Upper lobe of left lung (tissue), 6 donors: Measurements from ENCODE around the gene RCC2. TPM values are rescaled to one million over a fixed set of nuclear protein-coding genes. Genes with fewer than 3 reads are reported as not detected.

Experiments
- ATAC-seq, 2 donors: fragments of 200-7000 bp; cut with Tn5 transposase; one replicate each; pipeline ENCODE4 v1.9.1; 2022; ENCODE audit warnings: mild to moderate bottlenecking in 2 of 2, moderate library complexity in 2 of 2; ENCODE audit not compliant: low FRiP score in 2 of 2
- DNase-seq, 2 donors: peaks; one replicate each; pipeline ENCODE4 v3.0.0-alpha.2; 2019 to 2020
- H3K27ac ChIP-seq, 4 donors: fragments of 200-600 bp; sonication (generic); one replicate each; pipeline ENCODE4 v1.5.1; 2016 to 2019
- H3K27me3 ChIP-seq, 4 donors: fragments of 200-600 bp; sonication (generic); one replicate each; pipeline ENCODE4 v1.5.1; 2017 to 2019
- H3K36me3 ChIP-seq, 4 donors: fragments of 200-600 bp; sonication (generic); one replicate each; pipeline ENCODE4 v1.5.1; 2016 to 2019
- H3K4me1 ChIP-seq, 4 donors: fragments of 200-600 bp; sonication (generic); one replicate each; pipeline ENCODE4 v1.5.1; 2018 to 2019
- H3K4me3 ChIP-seq, 4 donors: fragments of 200-600 bp; sonication (generic); one replicate each; pipeline ENCODE4 v1.5.1; 2017 to 2019; ENCODE audit warnings: mild to moderate bottlenecking in 2 of 4, moderate library complexity in 1 of 4
- H3K9me3 ChIP-seq, 4 donors: fragments of 200-600 bp; sonication (generic); one replicate each; pipeline ENCODE4 v1.5.1; 2018 to 2019
- EP300 ChIP-seq, 4 donors: sonication (generic); formaldehyde crosslinking; IDR thresholded peaks; one replicate each; pipeline ENCODE4 v1.5.1; 2017; ENCODE audit warnings: antibody characterized with exemption in 4 of 4, control low read depth in 2 of 4
- POLR2A ChIP-seq, 4 donors: fragments of 450-650 bp; IDR thresholded peaks; one replicate each; pipeline ENCODE4 v1.5.1; 2016 to 2017; ENCODE audit warnings: antibody characterized with exemption in 4 of 4, mild to moderate bottlenecking in 2 of 4
- POLR2AphosphoS5 ChIP-seq, 2 donors: sonication (generic); formaldehyde crosslinking; IDR thresholded peaks; one replicate each; pipeline ENCODE4 v1.5.1; 2017; ENCODE audit warnings: antibody characterized with exemption in 2 of 2
- WGBS, 2 donors: methylation state at CpG; one replicate each; pipeline ENCODE4 v1.1.5; 2017 to 2018; 5-methylcytosine and 5-hydroxymethylcytosine counted together
- total RNA-seq, 6 donors: library from RNA; depleted of rRNA in 4 of 6; stranded (reverse); fragments of >200 nt in 4 of 6; gene quantifications; one replicate each; pipeline versions ENCODE4 v1.1.0 to v1.2.1, GENCODE V29; 2016 to 2021
- TF ChIP-seq, protein P1 (sequence below), 6 experiments: fragments of 450-650 bp in 4 of 6; fragments of 200-600 bp in 2 of 6; sonication (generic) in 2 of 6; IDR thresholded peaks; one replicate each; pipeline ENCODE4 v1.5.1; 2016 to 2019; ENCODE audit warnings: antibody characterized with exemption in 6 of 6
- donor health status: DM: no; HTN: no; CAD: no; lungs with moderate emphysema.
- donor health status: DM: no; HTN: yes; CAD: no; lungs with severe emphysema.

RCC2 gene
- total RNA-seq, 6 donors from 2014 or later: 32.1 to 66.2 (median 47.7) TPM

- Histone ChIP-seq H3K27me3 (no peaks in the 10 kb centered on the region), H3K27ac (no peak overlapping the region), H3K9me3 (peaks cover 0 to 4% (median 0%) of the 10 kb centered on the region in 4 donors), H3K4me3 (no peak overlapping the region), H3K36me3 (no peaks in the 10 kb centered on the region), H3K4me1 (no peaks in the 10 kb centered on the region)
- no peak for DNase-seq
- no peak for ATAC-seq
- 71 to 72% methylated on average over 4 of the region's 4 CpGs for WGBS, 2 donors
- no peak for TF ChIP-seq POLR2AphosphoS5 (IDR thresholded peaks at IDR 0.05)
- TF ChIP-seq POLR2A (IDR thresholded peaks at IDR 0.05): no peak
- TF ChIP-seq EP300 (IDR thresholded peaks at IDR 0.05): no peak
- TF ChIP-seq, protein P1, sequence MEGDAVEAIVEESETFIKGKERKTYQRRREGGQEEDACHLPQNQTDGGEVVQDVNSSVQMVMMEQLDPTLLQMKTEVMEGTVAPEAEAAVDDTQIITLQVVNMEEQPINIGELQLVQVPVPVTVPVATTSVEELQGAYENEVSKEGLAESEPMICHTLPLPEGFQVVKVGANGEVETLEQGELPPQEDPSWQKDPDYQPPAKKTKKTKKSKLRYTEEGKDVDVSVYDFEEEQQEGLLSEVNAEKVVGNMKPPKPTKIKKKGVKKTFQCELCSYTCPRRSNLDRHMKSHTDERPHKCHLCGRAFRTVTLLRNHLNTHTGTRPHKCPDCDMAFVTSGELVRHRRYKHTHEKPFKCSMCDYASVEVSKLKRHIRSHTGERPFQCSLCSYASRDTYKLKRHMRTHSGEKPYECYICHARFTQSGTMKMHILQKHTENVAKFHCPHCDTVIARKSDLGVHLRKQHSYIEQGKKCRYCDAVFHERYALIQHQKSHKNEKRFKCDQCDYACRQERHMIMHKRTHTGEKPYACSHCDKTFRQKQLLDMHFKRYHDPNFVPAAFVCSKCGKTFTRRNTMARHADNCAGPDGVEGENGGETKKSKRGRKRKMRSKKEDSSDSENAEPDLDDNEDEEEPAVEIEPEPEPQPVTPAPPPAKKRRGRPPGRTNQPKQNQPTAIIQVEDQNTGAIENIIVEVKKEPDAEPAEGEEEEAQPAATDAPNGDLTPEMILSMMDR (IDR thresholded peaks at IDR 0.05): no peak
Measured at GRCh38 chr1:17361687-17362086, 77.8 kb downstream of the RCC2 start.

- no peak overlapping the region for H3K27ac ChIP-seq
- no peaks in the 10 kb centered on the region for H3K27me3 ChIP-seq
- H3K36me3 ChIP-seq: no peaks in the 10 kb centered on the region
- ATAC-seq (no peak), DNase-seq (no peak)
- H3K4me1 ChIP-seq: no peaks in the 10 kb centered on the region
- no peak overlapping the region for H3K4me3 ChIP-seq
- no peak for TF ChIP-seq EP300 (IDR thresholded peaks at IDR 0.05)
- no peak for TF ChIP-seq POLR2A (IDR thresholded peaks at IDR 0.05)
- TF ChIP-seq, protein P1 (IDR thresholded peaks at IDR 0.05): no peak
- no peak for TF ChIP-seq POLR2AphosphoS5 (IDR thresholded peaks at IDR 0.05)
- WGBS, 2 donors: 82 to 84% methylated on average over 7 to 11 of the region's 11 CpGs
- peaks cover 0 to 4% (median 0%) of the 10 kb centered on the region in 4 donors for H3K9me3 ChIP-seq
Measured at GRCh38 chr1:17360272-17360956, 79.1 kb downstream of the RCC2 start.

DNA sequence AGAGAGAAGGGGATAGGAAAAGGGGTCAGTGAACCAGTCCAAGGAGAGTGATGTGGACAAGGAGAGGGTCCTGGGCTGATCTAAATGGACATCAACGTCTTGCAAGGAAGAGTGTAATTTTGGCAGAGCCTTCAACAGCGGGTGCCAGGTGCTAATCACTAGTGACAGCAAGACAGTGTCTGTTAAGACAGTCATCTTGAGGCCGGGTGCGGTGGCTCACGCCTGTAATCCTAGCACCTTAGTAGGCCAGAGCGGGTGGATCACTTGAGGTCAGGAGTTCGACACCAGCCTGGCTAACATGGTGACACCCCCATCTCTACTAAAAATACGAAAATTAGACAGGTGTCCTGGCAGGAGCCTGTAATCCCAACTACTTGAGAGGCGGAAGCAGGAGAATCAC lies 79.7 kb downstream of the RCC2 start:
- no peak for DNase-seq
- Histone ChIP-seq H3K9me3 (peaks cover 0 to 4% (median 0%) of the 10 kb centered on the region in 4 donors), H3K36me3 (no peaks in the 10 kb centered on the region), H3K4me3 (no peak overlapping the region), H3K27me3 (no peaks in the 10 kb centered on the region), H3K4me1 (no peaks in the 10 kb centered on the region), H3K27ac (no peak overlapping the region)
- no peak for TF ChIP-seq POLR2AphosphoS5 (IDR thresholded peaks at IDR 0.05)
- TF ChIP-seq EP300 (IDR thresholded peaks at IDR 0.05): no peak
- TF ChIP-seq POLR2A (IDR thresholded peaks at IDR 0.05): no peak
- TF ChIP-seq, protein P1 (IDR thresholded peaks at IDR 0.05): no peak
- ATAC-seq: no peak
- WGBS, 2 donors: 80 to 86% methylated on average over 8 to 9 of the region's 9 CpGs

DNA sequence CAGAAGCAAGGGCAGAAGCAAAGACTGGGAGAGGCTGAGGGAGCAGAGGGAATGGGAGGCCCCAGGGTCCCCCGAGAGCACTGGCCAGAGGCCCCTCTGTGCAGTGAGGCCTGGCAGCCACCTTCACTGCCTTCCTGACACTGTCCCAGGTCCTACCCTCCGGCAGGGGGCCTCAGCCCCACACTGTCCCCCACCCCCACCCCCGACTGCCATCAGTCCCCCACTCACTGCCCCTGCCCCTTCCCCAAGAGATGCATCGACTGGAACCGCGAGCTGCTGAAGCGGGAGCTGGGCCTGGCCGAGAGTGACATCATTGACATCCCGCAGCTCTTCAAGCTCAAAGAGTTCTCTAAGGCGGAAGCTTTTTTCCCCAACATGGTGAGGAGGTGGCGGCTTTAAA lies 80.4 kb downstream of the RCC2 start:
- Histone ChIP-seq H3K4me3 (no peak overlapping the region), H3K27me3 (no peaks in the 10 kb centered on the region), H3K27ac (no peak overlapping the region), H3K9me3 (no peaks in the 10 kb centered on the region), H3K36me3 (no peaks in the 10 kb centered on the region), H3K4me1 (no peaks in the 10 kb centered on the region)
- no peak for TF ChIP-seq POLR2AphosphoS5 (IDR thresholded peaks at IDR 0.05)
- TF ChIP-seq, protein P1 (IDR thresholded peaks at IDR 0.05): no peak
- TF ChIP-seq EP300 (IDR thresholded peaks at IDR 0.05): no peak
- TF ChIP-seq POLR2A (IDR thresholded peaks at IDR 0.05): no peak
- 37 to 43% methylated on average over 7 to 8 of the region's 11 CpGs for WGBS, 2 donors
- no peak for DNase-seq
- no peak for ATAC-seq

- ATAC-seq: no peak
Measured at GRCh38 chr1:17358557-17358956, 80.9 kb downstream of the RCC2 start.

More at GRCh38 chr1:17358557-17358956, 80.9 kb downstream of the RCC2 start:
- Histone ChIP-seq H3K36me3 (no peaks in the 10 kb centered on the region), H3K4me3 (no peak overlapping the region), H3K9me3 (no peaks in the 10 kb centered on the region), H3K4me1 (no peaks in the 10 kb centered on the region), H3K27ac (no peak overlapping the region), H3K27me3 (no peaks in the 10 kb centered on the region)
- WGBS, 2 donors: 65 to 87% methylated on average over 3 to 4 of the region's 4 CpGs
- DNase-seq: no peak
- no peak for TF ChIP-seq EP300 (IDR thresholded peaks at IDR 0.05)
- no peak for TF ChIP-seq POLR2A (IDR thresholded peaks at IDR 0.05)
- TF ChIP-seq, protein P1 (IDR thresholded peaks at IDR 0.05): no peak
- no peak for TF ChIP-seq POLR2AphosphoS5 (IDR thresholded peaks at IDR 0.05)
